Measurements from ENCODE around the gene TIMM22. TPM values are rescaled to one million over a fixed set of nuclear protein-coding genes. Genes with fewer than 3 reads are reported as not detected.

TIMM22 gene
- total RNA-seq, 1 donor from 2014 or later = 14.1 TPM

GRCh38 chr17:1050246-1050995, 53.5 kb downstream of the TIMM22 start:
- DNase-seq (ENCODE audit: low spot score, unreplicated experiment) = no peak
- Mint-ChIP-seq H3K36me3 (ENCODE audit: insufficient read depth) (peaks cover 9% of the 10 kb centered on the region), H3K4me1 (ENCODE audit: low read depth) (no peaks in the 10 kb centered on the region), H3K9me3 (ENCODE audit: low read depth) (no peaks in the 10 kb centered on the region), H3K4me3 (ENCODE audit: low read depth) (no peak overlapping the region), H3K27me3 (no peaks in the 10 kb centered on the region), H3K27ac (no peak overlapping the region)
- TF ChIP-seq, protein P1, sequence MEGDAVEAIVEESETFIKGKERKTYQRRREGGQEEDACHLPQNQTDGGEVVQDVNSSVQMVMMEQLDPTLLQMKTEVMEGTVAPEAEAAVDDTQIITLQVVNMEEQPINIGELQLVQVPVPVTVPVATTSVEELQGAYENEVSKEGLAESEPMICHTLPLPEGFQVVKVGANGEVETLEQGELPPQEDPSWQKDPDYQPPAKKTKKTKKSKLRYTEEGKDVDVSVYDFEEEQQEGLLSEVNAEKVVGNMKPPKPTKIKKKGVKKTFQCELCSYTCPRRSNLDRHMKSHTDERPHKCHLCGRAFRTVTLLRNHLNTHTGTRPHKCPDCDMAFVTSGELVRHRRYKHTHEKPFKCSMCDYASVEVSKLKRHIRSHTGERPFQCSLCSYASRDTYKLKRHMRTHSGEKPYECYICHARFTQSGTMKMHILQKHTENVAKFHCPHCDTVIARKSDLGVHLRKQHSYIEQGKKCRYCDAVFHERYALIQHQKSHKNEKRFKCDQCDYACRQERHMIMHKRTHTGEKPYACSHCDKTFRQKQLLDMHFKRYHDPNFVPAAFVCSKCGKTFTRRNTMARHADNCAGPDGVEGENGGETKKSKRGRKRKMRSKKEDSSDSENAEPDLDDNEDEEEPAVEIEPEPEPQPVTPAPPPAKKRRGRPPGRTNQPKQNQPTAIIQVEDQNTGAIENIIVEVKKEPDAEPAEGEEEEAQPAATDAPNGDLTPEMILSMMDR (IDR thresholded peaks at IDR 0.05; ENCODE audit: unreplicated experiment) = no peak

- Mint-ChIP-seq H3K4me3 (ENCODE audit: low read depth) (no peak overlapping the region), H3K4me1 (ENCODE audit: low read depth) (no peaks in the 10 kb centered on the region), H3K27me3 (no peaks in the 10 kb centered on the region), H3K36me3 (ENCODE audit: insufficient read depth) (peaks cover 8% of the 10 kb centered on the region), H3K27ac (peak overlapping the region; percentile 71), H3K9me3 (ENCODE audit: low read depth) (no peaks in the 10 kb centered on the region)
- no peak for DNase-seq (ENCODE audit: low spot score, unreplicated experiment)
- TF ChIP-seq, protein P1 (IDR thresholded peaks at IDR 0.05; ENCODE audit: unreplicated experiment) = no peak
Measured at GRCh38 chr17:1050996-1051925, 54.3 kb downstream of the TIMM22 start.

Small RNAs within 50 kb of the gene (microRNA-seq; reads per million reads assigned to microRNA genes)
- gene MIR3183 (ENCODE audit: borderline number of aligned reads, unreplicated experiment) = not detected

Other genes starting within 250 kb of the TIMM22 start
- gene GEMIN4, start 244.9 kb upstream of the TIMM22 start, total RNA-seq = 39.8 and 43.2 TPM in 2 replicates
- 79.9 and 109 TPM in 2 replicates for gene GLOD4, start 214.8 kb upstream of the TIMM22 start, total RNA-seq
- 14.5 and 17.9 TPM in 2 replicates for gene MRM3, start 214.8 kb upstream of the TIMM22 start, total RNA-seq
- gene NXN, start 17.4 kb upstream of the TIMM22 start, total RNA-seq = 53.1 and 56.0 TPM in 2 replicates
- 61.0 and 64.6 TPM in 2 replicates for gene ABR, start 182.9 kb downstream of the TIMM22 start, total RNA-seq

Data from progenitor cell of endocrine pancreas (in vitro differentiated cells).